GM18868 (cell line): ENCODE data around the gene KLHL4.
"Not testable (repeated sequence)": the region's sequence is repeated elsewhere in the genome, so short reads cannot be mapped to it uniquely, and the experiment has no call there.

Experiments used
- ATAC-seq: cut with Tn5 transposase; IDR thresholded peaks from one replicate; pipeline ENCODE4 v1.9.1; 2021; ENCODE audit warnings: mild to moderate bottlenecking, moderate library complexity; ENCODE audit not compliant: unreplicated experiment

The KLHL4 gene

DNA sequence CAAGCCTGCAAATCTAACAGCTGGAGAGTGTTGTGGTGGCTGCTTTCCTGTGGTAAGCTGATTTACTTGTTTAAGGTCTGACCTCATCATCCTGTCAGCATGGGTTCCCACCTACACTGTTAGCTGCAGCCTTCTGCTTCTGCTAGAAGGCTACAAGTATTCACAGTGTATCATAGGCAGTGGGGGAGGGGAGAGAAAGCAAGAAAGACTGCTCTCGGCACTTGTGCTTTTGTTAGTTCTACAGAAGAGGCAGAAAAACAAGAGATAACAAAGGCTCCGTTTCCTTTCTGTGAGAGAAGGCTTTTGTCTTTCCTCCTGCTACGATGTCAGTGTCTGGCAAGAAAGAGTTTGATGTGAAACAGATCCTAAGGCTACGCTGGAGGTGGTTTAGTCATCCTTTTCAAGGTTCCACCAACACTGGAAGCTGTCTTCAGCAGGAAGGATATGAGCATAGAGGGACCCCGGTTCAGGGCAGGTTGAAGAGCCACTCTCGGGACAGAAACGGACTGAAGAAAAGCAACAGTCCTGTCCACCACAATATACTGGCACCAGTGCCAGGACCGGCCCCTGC, at the start of gene KLHL4:
Gene KLHL4, plus strand, starts transcription at position 232 of the 571 bp plus-strand sequence. Its CDS starts 92 bp downstream, at position 324.
- ATAC-seq: peak; percentile 50

GRCh38 chrX:87468941-87469340, 48.7 kb upstream of the KLHL4 start:
- ATAC-seq: no peak

DNA sequence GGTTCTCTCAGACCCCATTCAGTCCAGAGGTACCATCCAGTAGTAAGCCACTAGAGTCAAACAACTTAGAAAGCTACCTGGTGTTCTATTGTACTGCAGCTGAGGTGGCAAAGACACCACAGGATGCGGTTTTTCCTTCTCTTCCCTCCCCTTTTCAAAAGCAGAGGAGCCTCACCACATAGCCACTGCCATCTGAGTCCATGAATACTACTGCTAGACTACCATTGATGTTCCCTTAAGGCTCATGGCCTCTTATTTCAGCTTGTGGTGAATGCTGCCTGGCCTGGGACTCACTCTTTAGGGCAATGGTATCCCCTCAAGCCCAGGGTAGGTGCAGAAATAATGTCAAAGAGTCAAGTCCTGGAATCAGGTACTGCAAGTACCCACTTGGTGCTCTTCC, 41.8 kb upstream of the KLHL4 start:
- ATAC-seq: no peak

GRCh38 chrX:87478703-87479102, 38.9 kb upstream of the KLHL4 start:
- not testable (repeated sequence) for ATAC-seq

- ATAC-seq: no peak
These were observed 28.5 kb upstream of the KLHL4 start for GRCh38 chrX:87489071-87489470.

DNA sequence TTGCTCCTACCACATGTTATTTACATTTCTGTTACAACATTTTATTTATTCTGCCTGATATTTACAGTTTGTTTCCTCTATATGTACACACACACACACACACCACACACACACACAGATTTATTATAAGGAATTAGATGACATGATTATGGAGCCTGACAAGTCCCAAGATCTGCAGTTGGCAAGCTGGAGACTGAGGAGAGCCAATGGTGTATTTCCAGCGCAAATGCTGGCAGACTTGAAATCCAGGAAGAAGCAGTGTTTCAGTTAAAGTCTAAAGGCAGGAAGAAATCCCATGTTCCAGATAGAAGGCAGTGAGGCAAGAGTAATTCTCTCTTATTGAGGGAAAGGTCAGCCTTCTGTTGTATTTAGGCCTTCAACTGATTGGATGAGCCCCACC, 1.8 kb upstream of the KLHL4 start:
- ATAC-seq: no peak

DNA sequence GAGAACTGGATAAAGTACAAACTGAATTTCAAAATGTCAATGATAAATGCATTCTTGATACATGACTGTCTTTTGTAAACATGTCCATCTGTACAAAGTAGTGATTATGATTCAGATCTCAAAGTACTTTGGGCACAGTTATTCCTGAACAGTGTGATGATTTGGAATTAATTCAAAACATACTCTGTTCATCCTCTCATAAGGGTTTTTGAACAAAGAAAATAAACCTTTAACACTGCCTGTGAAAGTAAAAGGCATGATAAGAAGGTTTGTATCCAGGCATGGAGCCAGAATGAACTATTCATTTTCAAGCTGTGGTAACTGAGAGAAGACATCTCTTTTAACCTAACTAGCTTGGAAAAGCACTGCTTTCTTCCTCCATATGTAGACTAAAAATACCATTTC, 883 bp upstream of the KLHL4 start:
- ATAC-seq: no peak

DNA sequence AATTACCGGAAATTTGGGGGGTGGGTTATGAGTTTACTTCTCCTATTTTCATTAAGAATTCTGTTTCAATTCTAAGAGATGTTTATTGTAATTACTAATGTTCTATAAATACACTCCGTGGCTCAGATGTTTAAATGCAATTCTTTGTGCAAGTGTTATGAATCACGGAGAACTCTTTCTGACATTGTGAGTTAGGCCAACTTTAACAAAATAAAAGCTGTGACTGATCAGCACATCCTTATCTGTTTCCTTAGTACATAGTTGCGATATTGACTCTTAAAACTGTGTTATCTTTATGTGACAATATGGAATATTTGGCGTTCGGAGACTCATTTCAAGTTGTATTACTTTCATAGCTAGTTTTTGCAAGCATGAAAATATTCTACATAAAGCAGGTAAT, 902 bp downstream of the KLHL4 start:
- no peak for ATAC-seq

DNA sequence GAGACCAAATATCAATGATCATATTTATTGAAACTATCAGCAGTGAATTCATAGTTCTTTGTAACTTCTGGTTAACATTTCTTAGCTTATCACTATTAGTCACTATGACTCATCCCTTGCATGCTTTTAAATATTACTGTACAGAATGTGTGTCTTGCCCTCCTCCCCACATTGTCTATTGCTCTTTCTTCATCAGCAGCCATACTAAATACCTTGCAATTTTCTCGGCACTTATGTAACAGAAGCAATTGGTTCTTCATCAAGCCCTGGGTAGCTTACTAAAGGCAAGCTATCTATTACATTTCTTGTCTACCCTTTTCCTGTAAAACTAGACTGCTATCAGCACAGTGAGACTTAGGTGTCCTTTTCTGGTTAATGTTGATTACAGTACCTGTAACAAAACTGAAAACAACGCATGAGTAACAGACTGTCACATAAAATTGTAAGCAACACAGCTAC, 8.2 kb downstream of the KLHL4 start:
- ATAC-seq: no peak

DNA sequence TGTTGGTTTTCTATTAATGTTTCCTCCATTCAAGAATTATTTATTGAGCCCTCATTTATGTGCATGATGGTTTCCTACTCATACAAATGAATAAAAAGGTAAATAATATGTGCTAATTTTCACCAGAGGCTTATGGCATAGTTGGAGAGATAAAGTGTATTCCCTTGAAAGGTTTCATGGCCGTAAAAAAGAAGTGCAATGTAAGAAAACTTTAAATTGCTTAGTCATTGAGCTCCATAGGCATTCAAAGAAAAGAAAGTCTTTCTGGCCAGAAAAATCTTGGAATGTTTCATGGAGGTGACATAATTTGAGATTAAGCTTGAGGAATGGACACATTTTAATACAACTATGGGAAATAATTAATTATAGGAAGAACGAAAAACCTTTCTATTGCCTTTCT, 8.7 kb downstream of the KLHL4 start:
- ATAC-seq: no peak

GRCh38 chrX:87528487-87528886, 10.9 kb downstream of the KLHL4 start:
- no peak for ATAC-seq

DNA sequence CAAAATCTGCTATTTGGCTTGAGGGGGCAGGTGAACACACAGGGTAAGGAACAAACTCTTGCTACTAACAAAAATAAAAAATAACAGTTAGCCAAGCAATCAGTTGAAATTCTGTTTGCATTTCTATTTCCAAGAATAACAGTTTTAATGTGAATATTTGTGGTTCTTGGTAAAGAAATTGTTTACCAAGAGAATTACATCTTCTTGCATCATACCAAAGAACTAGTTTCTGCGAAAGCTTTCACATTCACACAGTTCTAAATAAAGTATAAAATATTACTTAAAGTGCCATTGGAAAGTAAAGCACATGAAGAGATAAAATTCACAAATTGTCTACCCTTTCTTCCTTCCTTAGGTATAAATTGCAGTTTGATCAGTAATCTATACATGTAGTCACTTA, 54.4 kb downstream of the KLHL4 start:
- ATAC-seq: no peak

DNA sequence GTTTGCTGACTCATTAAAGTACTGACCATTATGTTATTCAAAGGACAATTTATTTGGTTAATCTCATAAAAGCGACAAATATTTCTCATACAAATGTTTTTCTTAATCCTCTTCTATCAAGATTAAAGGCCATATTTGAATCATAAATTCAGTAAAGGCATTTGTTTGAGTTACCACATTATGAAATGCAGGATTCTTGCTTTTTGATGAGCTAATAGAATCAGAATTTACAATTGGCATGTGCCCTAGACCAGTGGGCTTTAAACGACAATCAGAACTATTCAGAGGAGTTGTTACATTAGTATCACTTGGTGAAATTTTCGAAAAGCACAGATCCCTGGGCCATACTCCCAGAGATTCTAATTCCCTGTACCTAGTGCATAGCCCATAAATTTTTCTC, 55.3 kb downstream of the KLHL4 start:
- ATAC-seq: no peak

GRCh38 chrX:87578978-87579377, 61.4 kb downstream of the KLHL4 start:
- ATAC-seq: no peak

DNA sequence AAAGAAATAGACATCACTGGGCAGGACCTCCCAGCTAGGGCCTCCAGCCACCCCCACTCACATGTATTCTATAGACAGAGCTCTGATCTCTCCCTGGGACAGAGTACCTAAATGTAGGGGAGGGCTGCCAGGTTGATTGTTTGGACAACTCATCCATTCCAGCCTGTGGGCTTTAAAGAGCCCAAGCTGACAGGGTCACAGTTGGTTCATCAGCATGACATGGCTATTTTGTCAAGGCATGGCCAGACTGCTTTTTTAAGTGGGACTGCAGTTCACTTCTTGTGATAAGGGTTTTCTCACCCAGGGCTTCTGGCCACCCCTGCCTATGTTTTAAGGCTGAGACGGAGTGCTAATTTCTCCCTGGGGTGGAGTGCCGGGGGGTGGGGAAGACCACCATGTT, 63.3 kb downstream of the KLHL4 start:
- ATAC-seq: no peak

GRCh38 chrX:87582453-87582852, 64.9 kb downstream of the KLHL4 start:
- no peak for ATAC-seq

DNA sequence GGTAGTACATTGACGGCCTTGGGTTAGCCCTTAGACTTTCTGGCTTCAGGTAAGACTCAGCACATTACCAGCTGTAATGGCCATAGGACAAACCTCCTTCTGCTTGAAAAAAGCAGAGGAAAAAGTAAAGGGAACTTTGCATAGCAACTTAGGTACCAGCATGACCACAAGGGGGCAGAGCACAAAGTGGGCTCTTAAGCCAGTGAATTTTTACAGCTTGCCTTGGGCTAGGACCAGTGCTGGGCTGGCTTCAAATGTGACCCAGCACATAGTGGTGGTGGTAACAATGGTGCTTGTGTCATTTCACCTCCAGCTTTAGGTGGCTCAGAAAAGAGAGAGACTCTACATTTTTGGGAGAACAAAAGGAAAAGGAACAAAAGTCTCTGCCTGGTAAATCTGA, 66.1 kb downstream of the KLHL4 start:
- ATAC-seq: peak; percentile 62

DNA sequence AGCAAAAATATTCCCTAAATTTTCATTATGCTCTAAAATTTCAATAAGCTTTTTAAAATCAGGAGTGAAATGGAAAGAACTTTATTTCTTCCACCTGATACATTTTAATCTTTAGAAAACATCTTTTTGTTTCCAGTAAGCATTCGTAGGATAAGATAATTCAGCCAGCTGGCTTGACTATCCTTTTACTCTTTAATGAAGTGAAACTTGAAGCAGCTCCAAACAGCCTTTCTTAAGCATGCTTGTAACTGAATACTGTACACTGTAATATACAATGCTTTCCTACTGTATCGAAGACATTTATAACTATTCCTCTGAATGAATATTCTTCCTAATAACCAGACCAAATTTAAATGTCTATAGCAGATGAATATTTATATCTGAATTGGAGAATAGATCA, 98.8 kb downstream of the KLHL4 start:
- no peak for ATAC-seq

DNA sequence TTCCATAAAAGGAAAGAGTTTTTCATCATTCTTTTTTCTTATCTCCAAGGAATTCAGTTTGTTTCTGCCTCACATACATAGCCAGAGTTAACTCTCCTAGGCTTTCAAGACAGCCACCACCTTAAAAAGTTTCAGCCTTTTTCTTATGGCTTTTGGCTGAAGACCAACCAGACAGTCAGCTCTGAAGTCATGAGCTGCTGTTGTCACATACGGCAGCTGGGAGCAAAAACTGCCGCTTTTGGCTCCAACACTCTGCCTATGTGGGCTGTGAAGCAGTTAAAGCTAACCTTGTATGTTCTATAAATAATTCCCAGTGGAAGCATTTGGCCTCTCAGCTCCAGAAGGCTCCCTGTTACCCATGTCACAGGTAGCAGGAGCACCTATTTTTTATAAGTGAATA, 104.1 kb downstream of the KLHL4 start:
- ATAC-seq: no peak

GRCh38 chrX:87626996-87627395, 109.4 kb downstream of the KLHL4 start:
- no peak for ATAC-seq

- ATAC-seq: no peak
These were observed 116.8 kb downstream of the KLHL4 start for GRCh38 chrX:87634361-87634760.

DNA sequence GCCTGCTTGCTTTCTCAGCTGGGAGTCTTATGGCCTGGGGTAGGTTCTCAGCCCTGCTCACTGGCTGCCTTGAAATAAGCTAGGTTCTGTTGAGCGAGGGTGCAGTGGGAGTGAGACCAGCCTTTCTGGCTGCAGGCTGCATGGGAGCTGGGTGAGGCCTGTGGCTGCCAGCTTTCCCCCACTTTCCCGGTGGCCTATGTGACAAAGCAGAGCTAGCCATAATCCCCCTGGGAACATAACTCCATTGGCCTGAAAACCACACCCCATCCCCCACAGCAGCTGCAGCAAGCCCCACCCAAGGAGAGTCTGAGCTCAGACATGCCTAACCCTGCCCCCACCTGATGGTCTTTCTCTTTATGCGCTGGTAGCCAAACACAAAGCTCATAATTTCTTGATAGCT, 118.9 kb downstream of the KLHL4 start:
- no peak for ATAC-seq

DNA sequence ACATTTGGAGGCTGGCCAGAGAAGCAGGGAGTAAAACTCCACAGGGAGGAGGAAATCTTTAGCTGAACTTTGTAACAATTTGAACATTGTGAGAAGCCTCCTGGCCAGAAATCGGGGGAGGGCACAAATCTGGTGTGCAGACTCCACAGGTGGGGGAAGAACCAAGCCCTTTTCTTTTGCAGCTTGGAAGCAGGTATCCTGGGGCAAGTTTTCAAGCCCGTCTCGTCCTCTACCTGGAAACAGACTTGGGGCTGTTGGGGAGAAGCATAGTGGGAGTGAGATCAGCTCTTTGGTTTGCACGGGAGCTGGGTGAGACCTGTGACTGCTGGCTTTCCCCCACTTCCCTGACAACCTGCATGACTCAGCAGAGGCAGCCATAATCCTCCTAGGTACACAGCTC, 123.8 kb downstream of the KLHL4 start:
- ATAC-seq: not testable (repeated sequence)
